AG04449 (cell line): ENCODE measurements around the gene MEF2C.

Source experiments
- CTCF ChIA-PET: fragments of 350-600 bp; formaldehyde crosslinking; extraction: SDS; loops from one replicate; lab custom pipeline; 2021; ENCODE audit warnings: antibody characterized with exemption; lab: Yijun Ruan, JAX
- POLR2A ChIA-PET: fragments of 400-600, 350-600 bp; formaldehyde crosslinking; extraction: SDS; loops from one replicate; lab custom pipeline; 2020; ENCODE audit warnings: antibody characterized with exemption, inconsistent platforms; lab: Yijun Ruan, JAX
- DNase-seq: peaks from one replicate; pipeline ENCODE4 v3.0.0-alpha.2; 2010; ENCODE audit warnings: low read depth, low spot score
- H3K4me3 ChIP-seq: 2 replicates; pipeline ENCODE4 v1.5.1; 2011; ENCODE audit warnings: low read depth, mild to moderate bottlenecking, control low read depth, low read length
- TF ChIP-seq, protein P1 (sequence below): IDR thresholded peaks from one replicate; pipeline ENCODE4 v1.5.1; 2011; ENCODE audit warnings: mild to moderate bottlenecking, moderate library complexity, low read length, control low read depth, inconsistent platforms; ENCODE audit not compliant: insufficient read depth; ENCODE audit errors: missing control alignments

MEF2C gene

DNA sequence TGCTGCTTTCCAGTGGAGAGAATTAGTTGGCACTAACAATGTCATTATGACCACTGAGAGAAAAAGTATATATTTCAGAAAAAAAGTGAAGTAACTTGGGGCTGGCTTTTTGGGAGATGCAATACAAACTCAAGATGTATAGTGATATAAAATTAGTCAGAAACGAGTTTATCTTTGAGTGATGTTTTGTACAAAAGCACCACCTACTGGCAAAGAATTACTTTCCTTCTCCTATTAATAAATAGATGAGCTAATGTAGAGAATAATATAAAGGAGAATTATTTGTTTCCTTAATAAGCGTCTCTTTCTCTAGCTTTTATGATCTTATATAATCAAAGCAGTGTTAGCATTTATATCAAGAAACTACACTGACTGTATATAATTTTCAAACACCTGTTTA, 158.8 kb downstream of the MEF2C start:
- DNase-seq: no peak
- TF ChIP-seq, protein P1, sequence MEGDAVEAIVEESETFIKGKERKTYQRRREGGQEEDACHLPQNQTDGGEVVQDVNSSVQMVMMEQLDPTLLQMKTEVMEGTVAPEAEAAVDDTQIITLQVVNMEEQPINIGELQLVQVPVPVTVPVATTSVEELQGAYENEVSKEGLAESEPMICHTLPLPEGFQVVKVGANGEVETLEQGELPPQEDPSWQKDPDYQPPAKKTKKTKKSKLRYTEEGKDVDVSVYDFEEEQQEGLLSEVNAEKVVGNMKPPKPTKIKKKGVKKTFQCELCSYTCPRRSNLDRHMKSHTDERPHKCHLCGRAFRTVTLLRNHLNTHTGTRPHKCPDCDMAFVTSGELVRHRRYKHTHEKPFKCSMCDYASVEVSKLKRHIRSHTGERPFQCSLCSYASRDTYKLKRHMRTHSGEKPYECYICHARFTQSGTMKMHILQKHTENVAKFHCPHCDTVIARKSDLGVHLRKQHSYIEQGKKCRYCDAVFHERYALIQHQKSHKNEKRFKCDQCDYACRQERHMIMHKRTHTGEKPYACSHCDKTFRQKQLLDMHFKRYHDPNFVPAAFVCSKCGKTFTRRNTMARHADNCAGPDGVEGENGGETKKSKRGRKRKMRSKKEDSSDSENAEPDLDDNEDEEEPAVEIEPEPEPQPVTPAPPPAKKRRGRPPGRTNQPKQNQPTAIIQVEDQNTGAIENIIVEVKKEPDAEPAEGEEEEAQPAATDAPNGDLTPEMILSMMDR: no peak
- CTCF ChIA-PET: interaction anchor here (0.7 to 11.4 kb wide), 17 partner anchors 11 to 1662 kb away, joined by 3 to 217 read pairs (median 4); no protein-coding TSS in a partner anchor
- no peak overlapping the region for H3K4me3 ChIP-seq
- POLR2A ChIA-PET: no interaction called here

DNA sequence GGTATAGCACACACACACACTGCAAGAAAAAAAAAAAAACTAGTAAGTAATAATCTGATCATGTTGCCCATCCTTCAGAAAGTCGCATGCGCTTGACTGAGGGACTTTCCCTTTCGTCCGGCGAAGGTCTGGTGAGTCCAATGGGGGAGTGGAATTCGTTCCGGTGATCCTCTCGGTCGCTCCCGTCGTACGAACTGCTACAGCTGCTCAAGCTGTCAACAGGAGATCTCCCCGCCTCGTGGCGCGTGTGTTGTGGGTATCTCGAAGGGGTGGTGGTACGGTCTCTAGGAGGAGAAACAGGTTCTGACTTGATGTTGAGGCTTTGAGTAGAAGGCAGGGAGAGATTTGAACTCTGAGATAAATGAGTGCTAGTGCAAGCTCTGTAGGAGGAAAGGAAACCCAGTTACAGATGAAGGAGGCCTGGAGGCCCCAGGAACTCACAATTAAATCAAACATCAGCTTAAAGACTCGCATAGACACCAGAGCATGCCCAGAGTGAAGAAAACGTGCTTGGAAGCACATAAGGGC, 160.4 kb downstream of the MEF2C start:
- ChIA-PET CTCF (interaction anchor here (0.6 to 11.4 kb wide), 6 partner anchors 15 to 1542 kb away, joined by 3 to 217 read pairs (median 6); no protein-coding TSS in a partner anchor), POLR2A (no interaction called here)
- no peak for DNase-seq

DNA sequence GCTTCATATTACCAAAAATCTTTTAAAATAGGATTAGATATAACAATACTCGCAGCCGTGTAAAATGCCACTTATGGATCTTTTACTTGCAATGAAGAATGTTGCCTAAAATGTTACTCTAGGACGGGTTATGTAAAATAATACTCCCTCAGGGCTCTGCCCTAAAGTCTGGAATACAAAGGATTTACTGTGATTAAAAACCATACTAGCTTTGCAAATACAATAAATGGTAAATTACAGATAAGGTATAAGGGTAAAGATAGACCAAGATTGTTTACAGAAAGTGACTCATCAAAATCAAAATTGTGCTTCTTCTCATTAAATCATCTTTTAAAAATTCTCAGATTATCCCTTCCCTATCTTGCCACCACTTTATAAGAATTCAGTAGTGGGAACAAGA, 163.6 kb downstream of the MEF2C start:
- CTCF ChIA-PET: interaction anchor here (0.5 to 1.4 kb wide), 3 partner anchors 9 to 1160 kb away, joined by 3 to 7 read pairs (median 5); no protein-coding TSS in a partner anchor
- no peak for DNase-seq
- POLR2A ChIA-PET: no interaction called here
- TF ChIP-seq, protein P1: no peak
- H3K4me3 ChIP-seq: no peak overlapping the region

More for the DNA sequence above, 160.4 kb downstream of the MEF2C start:
- TF ChIP-seq, protein P1: no peak
- no peak overlapping the region for H3K4me3 ChIP-seq

DNA sequence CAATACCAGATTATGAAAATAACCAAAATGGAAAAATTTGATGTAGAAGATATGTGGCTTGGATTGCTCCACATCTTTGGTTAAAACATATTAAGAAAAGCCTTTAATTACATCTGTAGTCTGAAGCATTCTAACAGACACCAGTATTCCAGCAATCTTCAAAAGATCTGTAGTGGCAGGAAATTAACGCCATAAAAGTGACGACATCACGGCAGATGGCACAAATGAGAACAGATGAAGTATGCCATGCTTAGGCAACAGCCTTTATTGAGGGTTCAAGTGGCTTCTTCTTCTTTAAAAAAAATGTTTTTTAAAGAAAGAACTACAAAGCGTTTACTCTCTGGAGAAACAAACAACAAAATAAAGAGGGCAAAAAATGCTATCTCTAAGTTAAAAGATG, 164.2 kb downstream of the MEF2C start:
- H3K4me3 ChIP-seq: no peak overlapping the region
- DNase-seq: no peak
- TF ChIP-seq, protein P1: no peak
- ChIA-PET POLR2A (no interaction called here), CTCF (interaction anchor here (1.4 kb wide), 1 partner anchor 937 kb away, joined by 7 read pairs; no protein-coding TSS in a partner anchor)

DNA sequence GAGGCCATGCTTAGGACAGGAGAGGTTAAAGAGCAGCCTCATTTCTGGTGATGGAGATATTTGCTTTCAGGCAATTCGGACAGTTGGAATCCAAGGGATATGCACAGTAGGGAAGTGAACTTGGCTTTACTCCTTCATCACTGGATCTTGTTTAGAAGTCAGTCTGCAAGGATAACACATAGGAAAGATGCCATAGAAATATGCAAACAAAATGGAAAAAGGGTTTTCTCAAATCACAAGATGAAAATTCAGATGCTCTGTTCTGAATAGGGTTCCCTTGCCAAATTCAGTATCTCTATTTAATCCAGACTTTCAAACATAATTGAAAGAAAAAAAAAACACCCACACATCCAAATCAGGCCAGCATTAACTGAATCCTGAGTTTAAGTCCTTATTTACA, 166.9 kb downstream of the MEF2C start:
- POLR2A ChIA-PET: no interaction called here
- TF ChIP-seq, protein P1: no peak
- CTCF ChIA-PET: interaction anchor here (3.4 kb wide), 1 partner anchor 13 kb away, joined by 20 read pairs; no protein-coding TSS in a partner anchor
- no peak overlapping the region for H3K4me3 ChIP-seq
- DNase-seq: no peak

DNA sequence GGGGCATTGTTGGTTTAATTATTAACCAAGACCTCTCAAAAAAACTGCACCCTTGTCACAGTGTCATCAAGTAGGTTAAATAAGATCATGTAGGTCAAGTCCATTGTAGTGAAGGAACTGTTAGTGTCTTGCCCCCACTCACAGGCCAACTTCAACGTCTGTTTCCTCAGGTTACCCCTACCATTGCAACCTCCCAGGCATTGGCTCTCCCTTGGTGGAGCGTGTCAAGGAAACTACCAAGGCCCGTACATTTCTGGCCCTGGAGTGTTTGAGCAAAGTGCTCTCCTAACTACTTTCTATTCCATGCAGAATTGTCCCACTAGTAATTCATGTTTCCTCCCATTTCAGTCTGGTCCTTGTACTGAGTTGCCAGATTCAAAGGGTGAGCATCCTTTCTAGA, 167.5 kb downstream of the MEF2C start:
- TF ChIP-seq, protein P1: no peak
- POLR2A ChIA-PET: no interaction called here
- DNase-seq: no peak
- H3K4me3 ChIP-seq: no peak overlapping the region
- CTCF ChIA-PET: interaction anchor here (0.9 to 3.4 kb wide), 4 partner anchors 13 to 934 kb away, joined by 3 to 20 read pairs (median 4); no protein-coding TSS in a partner anchor
